Activated T-helper 17 cell treated with anti-CD3 and anti-CD28 coated beads, Interleukin-2, amount 50 U/mL, for 72 hours (primary cell): ENCODE data around the gene ANTXRL. TPM values are rescaled to one million over a fixed set of nuclear protein-coding genes. Genes with fewer than 3 reads are reported as not detected.
A peak's percentile ranks its signal among the peaks of the same experiment; 100 is the strongest.
"Not testable (repeated sequence)": the region's sequence is repeated elsewhere in the genome, so short reads cannot be mapped to it uniquely, and the experiment has no call there.

ENCODE experiments used
- ATAC-seq: fragments of 150-1000 bp; cut with Tn5 transposase; replicated peaks from 2 replicates; pipeline ENCODE4 v1.10.0; 2021; ENCODE audit warnings: mild to moderate bottlenecking, moderate library complexity
- H3K27ac Mint-ChIP-seq: one replicate; pipeline ENCODE4 v1.8.0; 2022; ENCODE audit warnings: mixed read lengths
- H3K27me3 Mint-ChIP-seq: one replicate; pipeline ENCODE4 v1.8.0; 2022; ENCODE audit warnings: mixed read lengths
- H3K36me3 Mint-ChIP-seq: one replicate; pipeline ENCODE4 v1.8.0; 2022; ENCODE audit warnings: low read depth, mild to moderate bottlenecking, mixed read lengths
- H3K4me1 Mint-ChIP-seq: one replicate; pipeline ENCODE4 v1.8.0; 2022; ENCODE audit warnings: mixed read lengths
- H3K4me3 Mint-ChIP-seq: one replicate; pipeline ENCODE4 v1.8.0; 2022; ENCODE audit warnings: mild to moderate bottlenecking, mixed read lengths
- H3K9me3 Mint-ChIP-seq: one replicate; pipeline ENCODE4 v1.8.0; 2022; ENCODE audit warnings: mixed read lengths
- total RNA-seq, 2 donors: library from RNA; stranded (reverse); gene quantifications; one replicate each; pipeline ENCODE4 v1.2.3, GENCODE V29; 2022

Gene ANTXRL
- total RNA-seq, 2 donors from 2014 or later = not detected

GRCh38 chr10:46328853-46329689 lies 42.3 kb downstream of the ANTXRL start:
- no peaks in the 10 kb centered on the region for H3K9me3 Mint-ChIP-seq
- no peak overlapping the region for H3K27ac Mint-ChIP-seq
- ATAC-seq = no peak

GRCh38 chr10:46329690-46330016 lies 42.9 kb downstream of the ANTXRL start:
- no peak overlapping the region for H3K27ac Mint-ChIP-seq
- peaks cover 5% of the 10 kb centered on the region for H3K27me3 Mint-ChIP-seq
- H3K4me1 Mint-ChIP-seq = no peaks in the 10 kb centered on the region
- H3K36me3 Mint-ChIP-seq = no peaks in the 10 kb centered on the region
- H3K9me3 Mint-ChIP-seq = no peaks in the 10 kb centered on the region
- H3K4me3 Mint-ChIP-seq = no peak overlapping the region
- ATAC-seq = no peak

More at GRCh38 chr10:46328853-46329689, 42.3 kb downstream of the ANTXRL start:
- Mint-ChIP-seq H3K27me3 (peaks cover 5% of the 10 kb centered on the region), H3K36me3 (no peaks in the 10 kb centered on the region), H3K4me1 (no peaks in the 10 kb centered on the region), H3K4me3 (no peak overlapping the region)

GRCh38 chr10:46330894-46331293 lies 44.1 kb downstream of the ANTXRL start:
- Mint-ChIP-seq H3K36me3 (no peaks in the 10 kb centered on the region), H3K27me3 (peaks cover 5% of the 10 kb centered on the region), H3K9me3 (no peaks in the 10 kb centered on the region), H3K4me1 (no peaks in the 10 kb centered on the region), H3K4me3 (no peak overlapping the region), H3K27ac (no peak overlapping the region)
- no peak for ATAC-seq

- H3K36me3 Mint-ChIP-seq, H3K4me1 Mint-ChIP-seq, H3K9me3 Mint-ChIP-seq, ATAC-seq, H3K4me3 Mint-ChIP-seq, H3K27ac Mint-ChIP-seq, H3K27me3 Mint-ChIP-seq: not testable (repeated sequence)
Observed at GRCh38 chr10:46365484-46365883, 78.7 kb downstream of the ANTXRL start.

- not testable (repeated sequence) for H3K36me3 Mint-ChIP-seq, H3K9me3 Mint-ChIP-seq, H3K27me3 Mint-ChIP-seq, ATAC-seq, H3K4me1 Mint-ChIP-seq, H3K27ac Mint-ChIP-seq, H3K4me3 Mint-ChIP-seq
Observed at GRCh38 chr10:46367209-46367608, 80.4 kb downstream of the ANTXRL start.

- not testable (repeated sequence) for ATAC-seq, H3K4me1 Mint-ChIP-seq, H3K4me3 Mint-ChIP-seq, H3K27me3 Mint-ChIP-seq, H3K27ac Mint-ChIP-seq, H3K9me3 Mint-ChIP-seq, H3K36me3 Mint-ChIP-seq
Observed at GRCh38 chr10:46367666-46368240, 81.0 kb downstream of the ANTXRL start.

GRCh38 chr10:46368956-46369355 lies 82.2 kb downstream of the ANTXRL start:
- not testable (repeated sequence) for H3K36me3 Mint-ChIP-seq, H3K27ac Mint-ChIP-seq, H3K4me3 Mint-ChIP-seq, H3K4me1 Mint-ChIP-seq, H3K27me3 Mint-ChIP-seq, H3K9me3 Mint-ChIP-seq, ATAC-seq

- not testable (repeated sequence) for H3K4me1 Mint-ChIP-seq, H3K27me3 Mint-ChIP-seq, H3K9me3 Mint-ChIP-seq, H3K27ac Mint-ChIP-seq, H3K36me3 Mint-ChIP-seq, H3K4me3 Mint-ChIP-seq, ATAC-seq
Observed at GRCh38 chr10:46374410-46374809, 87.6 kb downstream of the ANTXRL start.

GRCh38 chr10:46375406-46375805 lies 88.6 kb downstream of the ANTXRL start, which contains the start of gene ANXA8L1:
TSS of gene ANXA8L1 (plus strand) at chr10:46375776. CDS start at chr10:46375852, 76 bp downstream.
- H3K4me3 Mint-ChIP-seq, H3K36me3 Mint-ChIP-seq, H3K27me3 Mint-ChIP-seq, H3K4me1 Mint-ChIP-seq, H3K9me3 Mint-ChIP-seq, ATAC-seq, H3K27ac Mint-ChIP-seq: not testable (repeated sequence)

GRCh38 chr10:46377022-46377421 lies 90.2 kb downstream of the ANTXRL start:
- H3K27me3 Mint-ChIP-seq, ATAC-seq, H3K4me3 Mint-ChIP-seq, H3K4me1 Mint-ChIP-seq, H3K36me3 Mint-ChIP-seq, H3K9me3 Mint-ChIP-seq, H3K27ac Mint-ChIP-seq: not testable (repeated sequence)

GRCh38 chr10:46377651-46378050 lies 90.9 kb downstream of the ANTXRL start:
- not testable (repeated sequence) for H3K4me1 Mint-ChIP-seq, H3K36me3 Mint-ChIP-seq, H3K9me3 Mint-ChIP-seq, H3K4me3 Mint-ChIP-seq, H3K27ac Mint-ChIP-seq, ATAC-seq, H3K27me3 Mint-ChIP-seq

GRCh38 chr10:46378108-46378507 lies 91.3 kb downstream of the ANTXRL start:
- H3K27me3 Mint-ChIP-seq, H3K9me3 Mint-ChIP-seq: not testable (repeated sequence)

GRCh38 chr10:46379233-46379848 lies 92.5 kb downstream of the ANTXRL start:
- not testable (repeated sequence) for H3K36me3 Mint-ChIP-seq, H3K4me3 Mint-ChIP-seq, H3K27me3 Mint-ChIP-seq, H3K4me1 Mint-ChIP-seq, ATAC-seq, H3K27ac Mint-ChIP-seq, H3K9me3 Mint-ChIP-seq

More at GRCh38 chr10:46378108-46378507, 91.3 kb downstream of the ANTXRL start:
- not testable (repeated sequence) for H3K4me3 Mint-ChIP-seq, H3K27ac Mint-ChIP-seq, H3K4me1 Mint-ChIP-seq, H3K36me3 Mint-ChIP-seq
- ATAC-seq = peak; percentile 41
